H1 (cell line): Measurements from ENCODE around the gene SEMA3A. TPM values are rescaled to one million over a fixed set of nuclear protein-coding genes. Genes with fewer than 3 reads are reported as not detected.

Source experiments
- CTCF ChIA-PET: fragments of 300-600 bp; sonication (Branson Sonifier 250); formaldehyde crosslinking; loops from one replicate; lab custom pipeline; 2021; ENCODE audit not compliant: partially characterized antibody; lab: Charles Lee
- POLR2A ChIA-PET: fragments of 300-600 bp; sonication (Branson Sonifier 250); formaldehyde crosslinking; loops from one replicate; lab custom pipeline; 2021; ENCODE audit warnings: inconsistent platforms; ENCODE audit not compliant: partially characterized antibody; lab: Charles Lee
- DNase-seq, 2 experiments: peaks; one replicate each; pipeline versions ENCODE4 v3.0.0 to v3.0.0-alpha.2; 2010 to 2022; ENCODE audit warnings: low spot score in 2 of 2, low read depth in 1 of 2, mixed read lengths in 1 of 2
- FAIRE-seq: peaks from 2 replicates; lab custom pipeline; 2011; peaks lifted over from hg19 to GRCh38; lab: Jason Lieb, UNC
- H2AFZ ChIP-seq: 2 replicates; pipeline ENCODE4 v1.8.1; 2012; ENCODE audit warnings: low read length, inconsistent platforms
- H2AK5ac ChIP-seq: 2 replicates; pipeline ENCODE4 v1.6.1; 2013; ENCODE audit warnings: low read depth, low read length
- H2BK120ac ChIP-seq: replicated peaks from 2 replicates; pipeline ENCODE3; 2013; ENCODE audit warnings: low read depth, low read length, inconsistent platforms
- H2BK12ac ChIP-seq: 2 replicates; pipeline ENCODE4 v1.6.1; 2013; ENCODE audit warnings: low read depth, low read length
- H2BK15ac ChIP-seq: 2 replicates; pipeline ENCODE4 v1.6.1; 2013; ENCODE audit warnings: low read length
- H2BK20ac ChIP-seq: 2 replicates; pipeline ENCODE4 v1.6.1; 2013; ENCODE audit warnings: low read length
- H2BK5ac ChIP-seq: 2 replicates; pipeline ENCODE4 v1.6.1; 2013; ENCODE audit warnings: low read depth, low read length
- H3K14ac ChIP-seq: 2 replicates; pipeline ENCODE4 v1.6.1; 2013; ENCODE audit warnings: inconsistent platforms; ENCODE audit not compliant: insufficient read length
- H3K18ac ChIP-seq: 2 replicates; pipeline ENCODE4 v1.6.1; 2013; ENCODE audit warnings: low read length; ENCODE audit errors: extremely low read depth
- H3K23ac ChIP-seq: 2 replicates; pipeline ENCODE4 v1.6.1; 2013; ENCODE audit warnings: inconsistent platforms; ENCODE audit not compliant: insufficient read length
- H3K23me2 ChIP-seq: 2 replicates; pipeline ENCODE4 v1.6.1; 2013; ENCODE audit warnings: low read depth, low read length
- H3K27ac ChIP-seq: 2 replicates; pipeline ENCODE4 v1.6.1; 2011; ENCODE audit warnings: low read depth, low read length, inconsistent platforms
- H3K27me3 ChIP-seq, 4 experiments: replicated peaks in 1 of 4; 1 replicate in 1 of 4; 2 replicates in 3 of 4; pipeline versions ENCODE4 v1.6.1 to v1.8.1; 2011 to 2013; ENCODE audit warnings: low read length in 3 of 4, mild to moderate bottlenecking in 3 of 4, inconsistent platforms in 2 of 4, mixed read lengths in 2 of 4, moderate library complexity in 1 of 4; ENCODE audit not compliant: control insufficient read depth in 3 of 4, insufficient read depth in 3 of 4; ENCODE audit errors: extremely low read depth in 1 of 4
- H3K36me3 ChIP-seq, 4 experiments: 2 replicates each; pipeline versions ENCODE4 v1.6.1 to v1.8.1; 2011 to 2013; ENCODE audit warnings: mild to moderate bottlenecking in 4 of 4, low read length in 3 of 4, moderate library complexity in 2 of 4, control low read depth in 1 of 4, inconsistent platforms in 1 of 4; ENCODE audit not compliant: insufficient read depth in 4 of 4, control insufficient read depth in 2 of 4
- H3K4ac ChIP-seq: replicated peaks from 2 replicates; pipeline ENCODE3; 2013; ENCODE audit warnings: low read length, low read depth, mixed read lengths, inconsistent platforms; ENCODE audit not compliant: insufficient read length
- H3K4me1 ChIP-seq, 4 experiments: replicated peaks in 1 of 4; 1 replicate in 1 of 4; 2 replicates in 3 of 4; pipeline versions ENCODE4 v1.6.1 to v1.8.1; 2011 to 2013; ENCODE audit warnings: low read length in 3 of 4, inconsistent platforms in 2 of 4, mixed read lengths in 1 of 4; ENCODE audit not compliant: insufficient read depth in 4 of 4, control insufficient read depth in 3 of 4
- H3K4me2 ChIP-seq, 2 experiments: 2 replicates each; pipeline versions ENCODE4 v1.6.1 to v1.8.1; 2011 to 2013; ENCODE audit warnings: low read depth in 2 of 2, low read length in 2 of 2, control low read depth in 1 of 2, inconsistent platforms in 1 of 2, mild to moderate bottlenecking in 1 of 2; ENCODE audit not compliant: insufficient read depth in 1 of 2
- H3K4me3 ChIP-seq, 4 experiments: fragments of 200-600, 300-600 bp in 1 of 4; sonication (generic), shearing (Covaris generic), sonication (Bioruptor Twin) in 1 of 4; 2 replicates each; pipeline versions ENCODE4 v1.5.1 to v1.8.1; 2011 to 2016; ENCODE audit warnings: low read length in 4 of 4, low read depth in 3 of 4, control low read depth in 2 of 4, inconsistent platforms in 2 of 4, mild to moderate bottlenecking in 2 of 4, mixed read lengths in 1 of 4, moderate library complexity in 1 of 4; ENCODE audit not compliant: insufficient read depth in 2 of 4; ENCODE audit errors: extremely low read depth in 1 of 4
- H3K56ac ChIP-seq: replicated peaks from 2 replicates; pipeline ENCODE3; 2013; ENCODE audit warnings: low read depth, mild to moderate bottlenecking, mixed read lengths, low read length, inconsistent platforms; ENCODE audit not compliant: insufficient read length
- H3K79me1 ChIP-seq: 2 replicates; pipeline ENCODE4 v1.6.1; 2013; ENCODE audit warnings: low read depth, low read length, control low read depth
- H3K79me2 ChIP-seq, 2 experiments: 2 replicates each; pipeline versions ENCODE4 v1.6.1 to v1.8.1; 2012 to 2013; ENCODE audit warnings: low read length in 2 of 2, mild to moderate bottlenecking in 2 of 2, inconsistent platforms in 1 of 2; ENCODE audit not compliant: insufficient read depth in 2 of 2, control insufficient read depth in 1 of 2
- H3K9ac ChIP-seq, 4 experiments: replicated peaks in 1 of 4; 1 replicate in 1 of 4; 2 replicates in 3 of 4; pipeline versions ENCODE4 v1.6.1 to v1.8.1; 2011 to 2013; ENCODE audit warnings: low read depth in 3 of 4, low read length in 3 of 4, control low read depth in 2 of 4, mild to moderate bottlenecking in 2 of 4, moderate library complexity in 2 of 4, inconsistent platforms in 1 of 4; ENCODE audit errors: extremely low read depth in 1 of 4
- H3K9me3 ChIP-seq, 2 experiments: 2 replicates each; pipeline versions ENCODE4 v1.6.1 to v1.8.1; 2012 to 2013; ENCODE audit warnings: mild to moderate bottlenecking in 2 of 2, moderate library complexity in 2 of 2, control low read depth in 1 of 2, inconsistent platforms in 1 of 2, low read depth in 1 of 2, low read length in 1 of 2, mixed read lengths in 1 of 2; ENCODE audit not compliant: insufficient read depth in 2 of 2
- H4K20me1 ChIP-seq, 2 experiments: replicated peaks in 1 of 2; 2 replicates each; pipeline versions ENCODE3 to v1.8.1; 2011 to 2013; ENCODE audit warnings: inconsistent platforms in 2 of 2, low read length in 2 of 2, mild to moderate bottlenecking in 1 of 2; ENCODE audit not compliant: insufficient read depth in 2 of 2, control insufficient read depth in 1 of 2
- H4K5ac ChIP-seq: 2 replicates; pipeline ENCODE4 v1.6.1; 2013; ENCODE audit warnings: low read length, low read depth, mixed read lengths, inconsistent platforms; ENCODE audit not compliant: insufficient read length
- H4K8ac ChIP-seq: 2 replicates; pipeline ENCODE4 v1.8.0; 2013; ENCODE audit warnings: mild to moderate bottlenecking, moderate library complexity, low read length, inconsistent platforms; ENCODE audit not compliant: insufficient read depth; ENCODE audit errors: extremely low read depth
- H4K91ac ChIP-seq: replicated peaks from 2 replicates; pipeline ENCODE3; 2013; ENCODE audit warnings: low read length, mixed read lengths, inconsistent platforms; ENCODE audit not compliant: insufficient read length
- KDM5A ChIP-seq: fragments of 200-600 bp; IDR thresholded peaks from 2 replicates; pipeline ENCODE4 v1.7.1; 2012; ENCODE audit warnings: mild to moderate bottlenecking, low read length, inconsistent platforms, mixed read lengths
- MAX ChIP-seq: IDR thresholded peaks from 2 replicates; pipeline ENCODE4 v1.6.1; 2012; ENCODE audit warnings: inconsistent platforms
- TAF1 ChIP-seq: IDR thresholded peaks from 2 replicates; pipeline ENCODE4 v1.6.1; 2011; ENCODE audit warnings: mild to moderate bottlenecking, low read depth, low read length
- WGBS, 2 experiments: shearing (Covaris generic) in 1 of 2; methylation state at CpG; one replicate each; pipeline versions ENCODE4 v1.1.6 to v1.1.7; 2013 to 2015; ENCODE audit warnings: low lambda C conversion rate in 2 of 2, mixed read lengths in 2 of 2, inconsistent platforms in 1 of 2, low coverage in 1 of 2, missing lambda C conversion rate in 1 of 2; ENCODE audit not compliant: insufficient replicate concordance in 2 of 2, insufficient coverage in 1 of 2, insufficient read length in 1 of 2; ENCODE audit errors: extremely low coverage in 1 of 2, missing lambda C conversion rate in 1 of 2; 5-methylcytosine and 5-hydroxymethylcytosine counted together
- polyA plus RNA-seq, 7 experiments: library from polyadenylated mRNA; depleted of rRNA in 3 of 7; stranded (reverse) in 5 of 7; unstranded in 2 of 7; fragments of >200 nt in 5 of 7; fragments of 200-250 nt in 2 of 7; gene quantifications; 1 replicate in 5 of 7; 2 replicates in 1 of 7; 4 replicates in 1 of 7; pipeline versions ENCODE4 v1.2.1 to v1.2.3, GENCODE V29; 2011 to 2013; ENCODE audit warnings: missing spikeins in 2 of 7, mixed read lengths in 2 of 7
- total RNA-seq: library from RNA; stranded (reverse); fragmentation: NEBNext Ultra II Directional; extraction: Animal tissue kit (Norgen Biotek cat#: 25700); gene quantifications from 2 replicates; pipeline ENCODE4 v1.2.1, GENCODE V29; 2021

Gene SEMA3A
- total and polyA plus RNA-seq, 2 of the 8 experiments (the other 6 are each of a cell fraction or from before 2014, with no cell fraction given) = 8.1 to 45.9 TPM

DNA sequence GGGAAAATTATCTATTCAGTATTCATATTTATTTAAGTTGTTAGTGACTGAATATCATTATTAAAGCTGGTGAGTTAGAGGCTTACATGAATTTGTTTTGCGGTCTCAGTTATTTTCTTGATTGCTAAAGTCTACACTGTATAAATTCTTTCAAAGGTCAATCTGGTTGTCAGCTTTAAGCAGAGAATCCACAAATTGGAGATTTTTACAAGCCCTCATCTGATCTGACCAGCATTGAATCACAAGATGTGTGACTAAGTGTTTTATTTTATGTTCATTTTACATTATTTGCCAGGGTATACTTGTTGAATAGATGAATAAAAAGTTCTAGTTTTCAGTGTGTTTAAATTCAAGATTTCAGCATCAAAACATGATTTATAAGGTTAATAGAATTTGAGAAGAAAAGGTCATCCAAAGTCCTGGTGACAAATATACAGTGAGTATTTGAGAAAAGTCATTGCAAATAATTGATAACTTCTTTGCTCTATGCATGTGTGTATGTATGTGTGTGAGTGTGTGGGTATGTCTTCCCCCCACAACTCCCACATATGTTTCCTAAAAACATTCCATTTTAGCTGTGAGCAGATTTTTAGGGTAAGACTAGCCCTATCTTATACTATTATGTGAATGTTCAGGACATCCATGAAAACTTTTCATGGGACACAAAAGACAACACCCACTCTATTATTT lies 4.4 kb downstream of the SEMA3A start:
- no peak overlapping the region for H3K56ac ChIP-seq
- H2BK5ac ChIP-seq = no peak overlapping the region
- no peak overlapping the region for H4K91ac ChIP-seq
- peaks cover 0 to 88% of the 10 kb centered on the region in 2 experiments; a peak in 3 of 4 replicates for H3K79me2 ChIP-seq
- no peaks in the 10 kb centered on the region for H3K36me3 ChIP-seq
- H2BK120ac ChIP-seq = no peak overlapping the region
- H3K23ac ChIP-seq = no peak overlapping the region
- H3K9ac ChIP-seq = no peak overlapping the region
- peaks cover 0 to 3% (median 0%) of the 10 kb centered on the region in 4 experiments; a peak in 2 of 7 replicates for H3K4me1 ChIP-seq
- H3K27ac ChIP-seq = no peak overlapping the region
- H2BK20ac ChIP-seq = no peak overlapping the region
- H2BK12ac ChIP-seq = no peak overlapping the region
- H3K27me3 ChIP-seq = no peaks in the 10 kb centered on the region
- peaks cover 3% of the 10 kb centered on the region; the same call in 1 of the 2 replicates for H3K23me2 ChIP-seq
- no peaks in the 10 kb centered on the region for H3K9me3 ChIP-seq
- no peak overlapping the region for H2BK15ac ChIP-seq
- POLR2A ChIA-PET = no interaction called here
- no peak overlapping the region for H4K5ac ChIP-seq
- no peak overlapping the region for H3K4ac ChIP-seq
- FAIRE-seq (no peak), DNase-seq (no peak)
- no peak overlapping the region for H3K4me3 ChIP-seq
- H2AFZ ChIP-seq = no peak overlapping the region
- H3K14ac ChIP-seq = no peak overlapping the region
- no peak overlapping the region for H4K8ac ChIP-seq
- H4K20me1 ChIP-seq = no peaks in the 10 kb centered on the region
- no peak overlapping the region for H3K18ac ChIP-seq
- CTCF ChIA-PET = interaction anchor here (1.1 kb wide), 1 partner anchor 21 kb away, joined by 3 read pairs; no protein-coding TSS in a partner anchor
- no peak overlapping the region for H3K4me2 ChIP-seq
- WGBS, 2 experiments = 96% methylated on average over 1 of the region's 1 CpG; no CpG with 5 or more reads in 1 of the 2 experiments
- no peaks in the 10 kb centered on the region for H3K79me1 ChIP-seq
- no peak overlapping the region for H2AK5ac ChIP-seq
- TF ChIP-seq MAX (no peak), KDM5A (no peak), TAF1 (no peak)
